ENCODE results near the gene CHURC1.
A peak's percentile ranks its signal among the peaks of the same experiment; 100 is the strongest.

Gene CHURC1

GRCh38 chr14:64951291-64951690, 37.0 kb downstream of the CHURC1 start:
- H3K36me3 ChIP-seq (replicated peaks): no peaks in the 10 kb centered on the region
- no peak for TF ChIP-seq CTCF (IDR thresholded peaks at IDR 0.05; ENCODE audit: low read depth, low read length, missing control alignments)

GRCh38 chr14:64951724-64952123, 37.5 kb downstream of the CHURC1 start:
- no peak overlapping the region for H3K27ac ChIP-seq
- in situ Hi-C loops (cut with HindIII; ENCODE audit: low pct_ligation_motif_present, low sequenced_read_pairs): no loop called here
- H3K4me3 ChIP-seq (ENCODE audit: low read depth, low read length): no peak overlapping the region
- no peaks in the 10 kb centered on the region for H3K27me3 ChIP-seq (replicated peaks)
- DNase-seq: no peak
- TF ChIP-seq CTCF (IDR thresholded peaks at IDR 0.05; ENCODE audit: low read depth, low read length, missing control alignments): no peak
- no peaks in the 10 kb centered on the region for H3K36me3 ChIP-seq (replicated peaks)

More at GRCh38 chr14:64951291-64951690, 37.0 kb downstream of the CHURC1 start:
- no peak overlapping the region for H3K4me3 ChIP-seq (ENCODE audit: low read depth, low read length)
- no peak for DNase-seq
- in situ Hi-C loops (cut with HindIII; ENCODE audit: low pct_ligation_motif_present, low sequenced_read_pairs): no loop called here
- H3K27me3 ChIP-seq (replicated peaks): no peaks in the 10 kb centered on the region
- no peak overlapping the region for H3K27ac ChIP-seq

GRCh38 chr14:64952598-64953309, 38.5 kb downstream of the CHURC1 start:
- H3K4me3 ChIP-seq (ENCODE audit: low read depth, low read length): no peak overlapping the region
- H3K36me3 ChIP-seq (replicated peaks): no peaks in the 10 kb centered on the region
- TF ChIP-seq CTCF (IDR thresholded peaks at IDR 0.05; ENCODE audit: low read depth, low read length, missing control alignments): peak; percentile 37
- H3K27me3 ChIP-seq (replicated peaks): no peaks in the 10 kb centered on the region
- peak; percentile 45 for DNase-seq
- in situ Hi-C loops (cut with HindIII; ENCODE audit: low pct_ligation_motif_present, low sequenced_read_pairs): no loop called here
- no peak overlapping the region for H3K27ac ChIP-seq

GRCh38 chr14:64953310-64953654, 39.0 kb downstream of the CHURC1 start:
- Histone ChIP-seq H3K27ac (no peak overlapping the region), H3K4me3 (ENCODE audit: low read depth, low read length) (no peak overlapping the region), H3K36me3 (replicated peaks) (no peaks in the 10 kb centered on the region), H3K27me3 (replicated peaks) (no peaks in the 10 kb centered on the region)
- DNase-seq: no peak
- TF ChIP-seq CTCF (IDR thresholded peaks at IDR 0.05; ENCODE audit: low read depth, low read length, missing control alignments): no peak
- in situ Hi-C loops (cut with HindIII; ENCODE audit: low pct_ligation_motif_present, low sequenced_read_pairs): no loop called here

- in situ Hi-C loops (cut with HindIII; ENCODE audit: low pct_ligation_motif_present, low sequenced_read_pairs): no loop called here
- Histone ChIP-seq H3K27ac (no peak overlapping the region), H3K4me3 (ENCODE audit: low read depth, low read length) (no peak overlapping the region), H3K27me3 (replicated peaks) (no peaks in the 10 kb centered on the region), H3K36me3 (replicated peaks) (no peaks in the 10 kb centered on the region)
- DNase-seq: no peak
- no peak for TF ChIP-seq CTCF (IDR thresholded peaks at IDR 0.05; ENCODE audit: low read depth, low read length, missing control alignments)
Measured at GRCh38 chr14:64953661-64954060, 39.4 kb downstream of the CHURC1 start.

Measured in brain microvascular endothelial cell (primary cell).